ENCODE measurements around the gene JAKMIP1.
"Not testable (repeated sequence)": the region's sequence is repeated elsewhere in the genome, so short reads cannot be mapped to it uniquely, and the experiment has no call there.

Gene JAKMIP1

GRCh38 chr4:6209921-6210320, 9.6 kb upstream of the JAKMIP1 start:
- H3K27me3 ChIP-seq (ENCODE audit: insufficient read depth, poor library complexity, severe bottlenecking): peaks cover 7% of the 10 kb centered on the region
- no peaks in the 10 kb centered on the region for H3K9me3 ChIP-seq (ENCODE audit: severe bottlenecking)
- DNase-seq (ENCODE audit: low spot score): no peak
- no peak overlapping the region for H3K27ac ChIP-seq (ENCODE audit: poor library complexity, severe bottlenecking)
- no peaks in the 10 kb centered on the region for H3K36me3 ChIP-seq (ENCODE audit: low read depth)
- no peak overlapping the region for H3K4me3 ChIP-seq (ENCODE audit: severe bottlenecking)
- no peak for TF ChIP-seq CTCF (IDR thresholded peaks at IDR 0.05; ENCODE audit: poor library complexity, severe bottlenecking)
- no peaks in the 10 kb centered on the region for H3K4me1 ChIP-seq (ENCODE audit: insufficient read depth, poor library complexity, severe bottlenecking)
- ATAC-seq (ENCODE audit: low read depth): no peak

GRCh38 chr4:6209291-6209690, 8.9 kb upstream of the JAKMIP1 start:
- H3K9me3 ChIP-seq (ENCODE audit: severe bottlenecking); ATAC-seq (ENCODE audit: low read depth); H3K4me1 ChIP-seq (ENCODE audit: insufficient read depth, poor library complexity, severe bottlenecking); DNase-seq (ENCODE audit: low spot score); H3K27ac ChIP-seq (ENCODE audit: poor library complexity, severe bottlenecking); H3K27me3 ChIP-seq (ENCODE audit: insufficient read depth, poor library complexity, severe bottlenecking); H3K36me3 ChIP-seq (ENCODE audit: low read depth); H3K4me3 ChIP-seq (ENCODE audit: severe bottlenecking): not testable (repeated sequence)

GRCh38 chr4:6208416-6208815, 8.1 kb upstream of the JAKMIP1 start:
- DNase-seq (ENCODE audit: low spot score) (no peak), ATAC-seq (ENCODE audit: low read depth) (no peak)
- TF ChIP-seq CTCF (IDR thresholded peaks at IDR 0.05; ENCODE audit: poor library complexity, severe bottlenecking): no peak
- H3K9me3 ChIP-seq (ENCODE audit: severe bottlenecking): no peaks in the 10 kb centered on the region
- H3K4me3 ChIP-seq (ENCODE audit: severe bottlenecking): no peak overlapping the region
- H3K27ac ChIP-seq (ENCODE audit: poor library complexity, severe bottlenecking): no peak overlapping the region
- no peaks in the 10 kb centered on the region for H3K4me1 ChIP-seq (ENCODE audit: insufficient read depth, poor library complexity, severe bottlenecking)
- no peaks in the 10 kb centered on the region for H3K36me3 ChIP-seq (ENCODE audit: low read depth)
- peaks cover 10% of the 10 kb centered on the region for H3K27me3 ChIP-seq (ENCODE audit: insufficient read depth, poor library complexity, severe bottlenecking)

- Histone ChIP-seq H3K36me3 (ENCODE audit: low read depth) (no peaks in the 10 kb centered on the region), H3K27me3 (ENCODE audit: insufficient read depth, poor library complexity, severe bottlenecking) (peaks cover 9% of the 10 kb centered on the region), H3K27ac (ENCODE audit: poor library complexity, severe bottlenecking) (no peak overlapping the region), H3K4me1 (ENCODE audit: insufficient read depth, poor library complexity, severe bottlenecking) (no peaks in the 10 kb centered on the region), H3K9me3 (ENCODE audit: severe bottlenecking) (no peaks in the 10 kb centered on the region), H3K4me3 (ENCODE audit: severe bottlenecking) (no peak overlapping the region)
- ATAC-seq (ENCODE audit: low read depth) (no peak), DNase-seq (ENCODE audit: low spot score) (no peak)
- no peak for TF ChIP-seq CTCF (IDR thresholded peaks at IDR 0.05; ENCODE audit: poor library complexity, severe bottlenecking)
Measured at GRCh38 chr4:6207602-6208001, 7.3 kb upstream of the JAKMIP1 start.

- ATAC-seq (ENCODE audit: low read depth) (no peak), DNase-seq (ENCODE audit: low spot score) (no peak)
- Histone ChIP-seq H3K9me3 (ENCODE audit: severe bottlenecking) (no peaks in the 10 kb centered on the region), H3K4me1 (ENCODE audit: insufficient read depth, poor library complexity, severe bottlenecking) (no peaks in the 10 kb centered on the region), H3K27ac (ENCODE audit: poor library complexity, severe bottlenecking) (no peak overlapping the region), H3K36me3 (ENCODE audit: low read depth) (no peaks in the 10 kb centered on the region), H3K4me3 (ENCODE audit: severe bottlenecking) (no peak overlapping the region), H3K27me3 (ENCODE audit: insufficient read depth, poor library complexity, severe bottlenecking) (peaks cover 3% of the 10 kb centered on the region)
- no peak for TF ChIP-seq CTCF (IDR thresholded peaks at IDR 0.05; ENCODE audit: poor library complexity, severe bottlenecking)
Measured at GRCh38 chr4:6206771-6207290, 6.5 kb upstream of the JAKMIP1 start.
